Mucosa of descending colon (tissue), 3 donors: ENCODE data around the gene TGFBR3. TPM values are rescaled to one million over a fixed set of nuclear protein-coding genes. Genes with fewer than 3 reads are reported as not detected.

Experiments
- ATAC-seq: fragments of 200-7000 bp; cut with Tn5 transposase; one replicate; pipeline ENCODE4 v1.9.1; 2020; ENCODE audit warnings: mild to moderate bottlenecking, moderate library complexity
- DNase-seq, 3 donors: peaks; one replicate each; pipeline ENCODE4 v3.0.0-alpha.2; 2020
- H3K36me3 ChIP-seq: fragments of 200-600 bp; one replicate; pipeline ENCODE4 v1.8.0; 2021; ENCODE audit warnings: low read depth, mild to moderate bottlenecking
- H3K4me1 ChIP-seq: fragments of 200-600 bp; one replicate; pipeline ENCODE4 v1.8.0; 2021; ENCODE audit warnings: low read depth, mild to moderate bottlenecking
- H3K4me3 ChIP-seq: fragments of 200-600 bp; one replicate; pipeline ENCODE4 v1.8.0; 2021; ENCODE audit warnings: mild to moderate bottlenecking
- H3K9me3 ChIP-seq: fragments of 200-600 bp; one replicate; pipeline ENCODE4 v1.8.0; 2021; ENCODE audit warnings: mild to moderate bottlenecking
- intact Hi-C, 2 donors: fragments of 100-400 bp; cut with DNase I in 1 of 2; cut with micrococcal nuclease in 1 of 2; formaldehyde crosslinking; loops; one replicate each; pipeline versions ENCODE4 v1.11.0 to v1.11.1; 2022; cut with DNase I, micrococcal nuclease
- total RNA-seq, 3 donors: library from RNA; stranded (reverse); fragmentation: NEBNext Ultra II Directional in 2 of 3; extraction: Animal tissue kit (Norgen Biotek cat#: 25700) in 2 of 3; gene quantifications; one replicate each; pipeline versions ENCODE4 v1.2.1 to v1.2.4, GENCODE V29; 2021 to 2023
- TF ChIP-seq, protein P1 (sequence below): fragments of 200-600 bp; IDR thresholded peaks from one replicate; pipeline ENCODE4 v1.8.0; 2022; ENCODE audit warnings: antibody characterized with exemption, mild to moderate bottlenecking
- donor health status: DM: no; HTN: no; CAD: no; lungs with moderate emphysema.
- donor health status: DM: no; HTN: no; CAD: no.
- donor health status: DM: no; HTN: yes; CAD: no.

The TGFBR3 gene
- total RNA-seq, 3 donors from 2014 or later = 11.6 to 89.7 (median 21.1) TPM

DNA sequence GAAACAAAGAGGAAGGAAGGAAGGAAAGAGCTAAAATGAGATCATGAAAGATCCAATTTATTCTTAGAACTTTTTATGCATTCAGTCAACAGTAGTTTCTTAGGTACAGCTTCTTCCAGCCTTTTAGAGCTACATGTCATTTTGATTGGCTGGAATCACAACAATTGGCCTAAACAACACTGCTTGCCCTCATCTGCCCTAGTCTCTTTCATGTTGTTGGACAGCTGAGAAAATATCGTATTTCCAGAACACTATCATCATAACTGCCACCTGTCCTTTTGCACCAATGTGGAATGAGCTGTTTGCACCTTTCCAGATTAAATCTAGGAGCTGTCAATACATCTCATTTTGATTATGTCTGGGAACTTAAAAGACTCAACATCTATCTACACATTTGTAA lies 161.7 kb downstream of the TGFBR3 start:
- Histone ChIP-seq H3K9me3 (no peaks in the 10 kb centered on the region), H3K4me1 (no peaks in the 10 kb centered on the region), H3K4me3 (no peak overlapping the region), H3K36me3 (no peaks in the 10 kb centered on the region)
- no peak for ATAC-seq
- TF ChIP-seq, protein P1, sequence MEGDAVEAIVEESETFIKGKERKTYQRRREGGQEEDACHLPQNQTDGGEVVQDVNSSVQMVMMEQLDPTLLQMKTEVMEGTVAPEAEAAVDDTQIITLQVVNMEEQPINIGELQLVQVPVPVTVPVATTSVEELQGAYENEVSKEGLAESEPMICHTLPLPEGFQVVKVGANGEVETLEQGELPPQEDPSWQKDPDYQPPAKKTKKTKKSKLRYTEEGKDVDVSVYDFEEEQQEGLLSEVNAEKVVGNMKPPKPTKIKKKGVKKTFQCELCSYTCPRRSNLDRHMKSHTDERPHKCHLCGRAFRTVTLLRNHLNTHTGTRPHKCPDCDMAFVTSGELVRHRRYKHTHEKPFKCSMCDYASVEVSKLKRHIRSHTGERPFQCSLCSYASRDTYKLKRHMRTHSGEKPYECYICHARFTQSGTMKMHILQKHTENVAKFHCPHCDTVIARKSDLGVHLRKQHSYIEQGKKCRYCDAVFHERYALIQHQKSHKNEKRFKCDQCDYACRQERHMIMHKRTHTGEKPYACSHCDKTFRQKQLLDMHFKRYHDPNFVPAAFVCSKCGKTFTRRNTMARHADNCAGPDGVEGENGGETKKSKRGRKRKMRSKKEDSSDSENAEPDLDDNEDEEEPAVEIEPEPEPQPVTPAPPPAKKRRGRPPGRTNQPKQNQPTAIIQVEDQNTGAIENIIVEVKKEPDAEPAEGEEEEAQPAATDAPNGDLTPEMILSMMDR = no peak
- intact Hi-C loops = no loop called here
- DNase-seq = no peak

DNA sequence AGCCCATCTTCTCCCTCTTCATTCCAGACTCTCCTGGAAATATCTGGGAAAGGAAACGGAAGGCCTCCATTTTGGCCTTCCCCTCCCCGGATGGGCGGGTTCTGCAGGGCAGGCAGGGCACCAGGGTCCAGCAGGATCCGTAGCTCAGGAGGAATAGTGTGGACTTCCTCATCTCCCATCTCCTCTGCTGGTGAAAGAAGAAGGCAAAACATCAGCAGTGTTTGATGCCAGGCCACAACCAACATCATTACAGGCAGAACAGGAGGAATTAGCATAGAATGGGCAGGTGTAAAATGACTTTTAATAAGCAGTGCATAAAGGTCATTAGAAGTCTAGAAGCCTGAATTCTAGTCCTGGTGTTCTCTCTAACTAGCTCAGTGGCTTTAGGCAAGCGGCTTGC lies 165.9 kb downstream of the TGFBR3 start:
- intact Hi-C loops = no loop called here
- DNase-seq = no peak
- ATAC-seq = no peak
- Histone ChIP-seq H3K9me3 (no peaks in the 10 kb centered on the region), H3K4me3 (no peak overlapping the region), H3K36me3 (no peaks in the 10 kb centered on the region), H3K4me1 (no peaks in the 10 kb centered on the region)
- TF ChIP-seq, protein P1 = no peak

DNA sequence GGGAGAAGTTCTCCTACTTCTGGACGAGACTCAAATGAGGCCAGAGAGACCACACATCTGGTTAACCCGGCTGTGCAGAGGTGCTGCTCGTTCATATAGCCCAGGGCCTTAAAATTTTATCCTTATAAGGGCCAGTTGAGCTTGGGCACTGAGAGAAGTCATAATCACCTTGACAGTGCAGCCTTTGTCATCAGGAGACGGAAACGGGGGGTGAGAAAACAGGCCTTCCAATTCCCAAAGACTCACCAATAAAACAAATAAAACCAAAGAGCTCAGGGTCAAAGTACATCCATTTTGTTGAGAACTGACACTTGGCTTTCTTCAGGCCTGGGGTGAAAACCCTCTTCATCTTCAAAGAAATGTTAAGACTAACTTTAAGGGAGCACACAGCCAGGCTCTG lies 167.1 kb downstream of the TGFBR3 start:
- H3K36me3 ChIP-seq = no peaks in the 10 kb centered on the region
- H3K4me1 ChIP-seq = no peaks in the 10 kb centered on the region
- H3K4me3 ChIP-seq = no peak overlapping the region
- intact Hi-C loops = no loop called here
- DNase-seq (peak in 1 of 3 donors; percentile 25), ATAC-seq (peak; percentile 73)
- H3K9me3 ChIP-seq = no peaks in the 10 kb centered on the region
- TF ChIP-seq, protein P1 = no peak

DNA sequence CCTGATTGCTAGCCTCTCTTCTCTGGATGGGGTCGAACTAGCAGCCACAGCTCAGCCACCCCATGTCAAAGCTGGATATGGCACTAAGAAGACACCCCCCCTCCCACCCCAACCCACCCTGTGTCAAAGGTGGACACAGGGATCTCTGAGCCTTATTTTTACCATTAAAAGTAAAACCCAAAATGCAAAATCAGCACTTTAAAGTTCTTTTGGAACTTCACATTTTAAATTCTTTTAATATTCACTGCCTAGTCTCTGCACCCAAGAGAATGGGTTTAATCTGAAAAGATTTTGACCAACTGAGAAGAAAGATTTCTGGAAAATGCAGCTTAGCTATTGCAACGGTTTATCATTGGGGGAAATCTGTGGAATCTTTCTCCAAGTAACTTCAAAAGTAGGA lies 167.6 kb downstream of the TGFBR3 start:
- no peaks in the 10 kb centered on the region for H3K36me3 ChIP-seq
- H3K4me1 ChIP-seq = no peaks in the 10 kb centered on the region
- DNase-seq = no peak
- H3K4me3 ChIP-seq = no peak overlapping the region
- ATAC-seq = no peak
- no peaks in the 10 kb centered on the region for H3K9me3 ChIP-seq
- TF ChIP-seq, protein P1 = no peak
- intact Hi-C loops = no loop called here

DNA sequence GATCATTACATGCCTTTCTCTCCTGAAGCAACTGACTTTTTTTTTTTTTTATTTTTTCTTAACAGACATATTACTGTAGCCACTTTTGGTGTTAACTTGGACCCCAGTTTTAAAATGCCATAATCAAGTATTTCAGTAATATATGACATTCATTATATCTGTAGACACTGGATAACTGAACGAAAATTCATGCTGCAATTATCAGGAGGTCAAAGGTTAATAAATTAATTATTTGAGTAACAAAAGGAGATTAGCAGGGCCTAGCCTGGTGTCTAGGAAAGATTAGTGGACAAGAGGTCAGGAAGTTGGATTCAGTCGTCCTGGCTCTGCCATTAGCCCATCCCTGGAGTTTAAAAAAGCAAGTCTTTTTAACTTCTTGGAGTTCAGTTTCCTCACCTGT lies 168.1 kb downstream of the TGFBR3 start:
- Histone ChIP-seq H3K4me3 (no peak overlapping the region), H3K36me3 (no peaks in the 10 kb centered on the region), H3K4me1 (no peaks in the 10 kb centered on the region), H3K9me3 (no peaks in the 10 kb centered on the region)
- DNase-seq (no peak), ATAC-seq (no peak)
- TF ChIP-seq, protein P1 = no peak
- intact Hi-C loops = no loop called here

DNA sequence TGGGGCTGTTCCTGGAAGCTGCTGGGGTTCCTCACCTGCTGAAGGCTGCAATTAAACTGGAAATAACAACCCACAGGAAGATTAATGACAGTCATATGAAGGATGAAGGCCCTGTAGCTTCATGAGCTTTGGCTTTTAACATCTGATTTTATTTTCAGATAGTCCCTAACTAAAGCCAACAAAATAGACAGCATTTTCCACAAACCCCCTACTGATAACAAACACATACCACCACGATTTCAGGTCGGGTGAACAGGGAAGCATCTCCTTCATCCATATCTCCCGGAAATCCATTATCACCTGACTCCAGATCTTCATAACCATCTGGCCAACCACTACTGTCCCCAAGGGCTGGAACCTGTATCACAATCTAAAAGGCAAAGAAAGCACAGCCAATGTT lies 169.6 kb downstream of the TGFBR3 start:
- no peak for ATAC-seq
- TF ChIP-seq, protein P1 = no peak
- H3K36me3 ChIP-seq = no peaks in the 10 kb centered on the region

More for the DNA sequence above, 169.6 kb downstream of the TGFBR3 start:
- intact Hi-C loops = no loop called here
- Histone ChIP-seq H3K4me3 (no peak overlapping the region), H3K9me3 (no peaks in the 10 kb centered on the region), H3K4me1 (no peaks in the 10 kb centered on the region)
- no peak for DNase-seq
